HepG2 (cell line): Measurements from ENCODE around the gene OR6C68. TPM values are rescaled to one million over a fixed set of nuclear protein-coding genes. Genes with fewer than 3 reads are reported as not detected.

Experiments used
- ATAC-seq: fragments of 200-7000 bp; cut with Tn5 transposase; 3 replicates; pipeline ENCODE4 v1.9.1; 2020; ENCODE audit warnings: mild to moderate bottlenecking, moderate library complexity
- BruUV-seq: library from RNA; stranded (reverse); fragments of 400-500 nt; replicated peaks from 2 replicates; lab custom pipeline; 2021; lab: Mats Ljungman, UMichigan
- CTCF ChIA-PET: fragments of 300-600 bp; formaldehyde crosslinking; extraction: SDS; loops from one replicate; lab custom pipeline; 2021; ENCODE audit warnings: low total read pairs, inconsistent platforms, low intra/inter-chr PET ratio; lab: Yijun Ruan, JAX
- POLR2A ChIA-PET: fragments of 350-600 bp; sonication (Branson Sonifier 250); formaldehyde crosslinking; loops from one replicate; lab custom pipeline; 2020; ENCODE audit warnings: antibody characterized with exemption, inconsistent platforms; lab: Yijun Ruan, JAX
- DNase-seq: peaks from one replicate; pipeline ENCODE4 v3.0.0-alpha.2; 2015; ENCODE audit warnings: low spot score
- FAIRE-seq: peaks from 3 replicates; lab custom pipeline; 2011; peaks lifted over from hg19 to GRCh38; lab: Jason Lieb, UNC
- H2AFZ ChIP-seq: one replicate; pipeline ENCODE4 v1.6.1; 2011; ENCODE audit warnings: low read length, inconsistent platforms
- H3K27ac ChIP-seq: fragments of 300-600 bp; 3 replicates; pipeline ENCODE4 v1.8.0; 2011; ENCODE audit warnings: mixed run types, mild to moderate bottlenecking, mixed read lengths, low read length, inconsistent platforms; ENCODE audit not compliant: insufficient read depth; ENCODE audit errors: extremely low read length
- H3K27me3 ChIP-seq, 2 experiments: fragments of 200-600 bp in 1 of 2; 2 replicates in 1 of 2; 3 replicates in 1 of 2; pipeline versions ENCODE4 v1.6.0 to v1.8.0; 2011; ENCODE audit warnings: low read length in 2 of 2, mild to moderate bottlenecking in 2 of 2, moderate library complexity in 2 of 2, inconsistent platforms in 1 of 2; ENCODE audit not compliant: insufficient read depth in 2 of 2, control insufficient read depth in 1 of 2
- H3K36me3 ChIP-seq, 2 experiments: fragments of 200-600 bp in 1 of 2; replicated peaks in 1 of 2; 2 replicates in 1 of 2; 3 replicates in 1 of 2; pipeline versions ENCODE4 v1.5.1 to v1.8.0; 2011; ENCODE audit warnings: low read length in 2 of 2, inconsistent platforms in 1 of 2; ENCODE audit not compliant: insufficient read depth in 2 of 2, control insufficient read depth in 1 of 2
- H3K4me1 ChIP-seq: 2 replicates; pipeline ENCODE4 v1.5.1; 2012; ENCODE audit warnings: low read length, inconsistent platforms; ENCODE audit not compliant: insufficient read depth
- H3K4me2 ChIP-seq: 2 replicates; pipeline ENCODE4 v1.6.0; 2011; ENCODE audit warnings: low read depth, low read length, inconsistent platforms
- H3K4me3 ChIP-seq, 3 experiments: fragments of 200-600 bp in 1 of 3; sonication (generic), shearing (Covaris generic) in 1 of 3; replicated peaks in 1 of 3; 2 replicates each; pipeline ENCODE4 v1.5.1; 2011 to 2016; ENCODE audit warnings: low read length in 3 of 3, inconsistent platforms in 2 of 3, low read depth in 2 of 3, mild to moderate bottlenecking in 2 of 3, control low read depth in 1 of 3, mixed read lengths in 1 of 3; ENCODE audit not compliant: insufficient read depth in 1 of 3
- H3K79me2 ChIP-seq: one replicate; pipeline ENCODE4 v1.6.1; 2011; ENCODE audit warnings: low read length, inconsistent platforms; ENCODE audit not compliant: insufficient read depth
- H3K9ac ChIP-seq: 2 replicates; pipeline ENCODE4 v1.6.0; 2011; ENCODE audit warnings: mild to moderate bottlenecking, low read depth, low read length, inconsistent platforms; ENCODE audit not compliant: insufficient read depth
- H3K9me3 ChIP-seq: 2 replicates; pipeline ENCODE4 v1.5.1; 2012; ENCODE audit warnings: mild to moderate bottlenecking, low read length
- H4K20me1 ChIP-seq: 2 replicates; pipeline ENCODE4 v1.6.0; 2011; ENCODE audit warnings: inconsistent platforms, mild to moderate bottlenecking, low read length, moderate library complexity; ENCODE audit not compliant: insufficient read depth
- HDAC6 ChIP-seq: fragments of 200-600 bp; sonication (generic); IDR thresholded peaks from 2 replicates; pipeline ENCODE4 v1.7.0; 2017; ENCODE audit warnings: mild to moderate bottlenecking, antibody characterized with exemption, low read length, low read depth
- JUN ChIP-seq: sonication (generic); formaldehyde crosslinking; IDR thresholded peaks from 2 replicates; pipeline ENCODE4 v1.4.0; 2020; ENCODE audit warnings: mild to moderate bottlenecking, missing genetic modification reagents
- KIAA2018 ChIP-seq: sonication (generic); formaldehyde crosslinking; IDR thresholded peaks from 2 replicates; pipeline ENCODE4 v1.5.0; 2020; ENCODE audit warnings: mild to moderate bottlenecking, missing genetic modification reagents, borderline replicate concordance
- NR2C2 ChIP-seq: sonication (generic); formaldehyde crosslinking; IDR thresholded peaks from 2 replicates; pipeline ENCODE4 v1.4.0; 2020; ENCODE audit warnings: missing genetic modification reagents, mild to moderate bottlenecking, moderate library complexity, borderline replicate concordance
- THAP11 ChIP-seq: IDR thresholded peaks from 2 replicates; pipeline ENCODE4 v1.6.1; 2016; ENCODE audit warnings: missing biosample characterization, missing genetic modification reagents
- WIZ ChIP-seq: sonication (generic); formaldehyde crosslinking; IDR thresholded peaks from 2 replicates; pipeline ENCODE4 v1.5.1; 2020; ENCODE audit warnings: mild to moderate bottlenecking, missing genetic modification reagents
- ZNF580 ChIP-seq: IDR thresholded peaks from 2 replicates; pipeline ENCODE4 v1.6.1; 2016; ENCODE audit warnings: low read depth, borderline replicate concordance
- WGBS: methylation state at CpG from one replicate; pipeline ENCODE4 v1.1.6; 2017; ENCODE audit warnings: low lambda C conversion rate; 5-methylcytosine and 5-hydroxymethylcytosine counted together
- in situ Hi-C: cut with HindIII; loops from 2 replicates; pipeline ENCODE4 v1.10.0; 2017; ENCODE audit warnings: low pct_unique_long_range_greater_than_20kb; ENCODE audit not compliant: extremely low pct_ligation_motif_present
- intact Hi-C: fragments of 100-400 bp; cut with micrococcal nuclease; formaldehyde crosslinking; loops from one replicate; pipeline ENCODE4 v1.10.0; 2022; ENCODE audit not compliant: unreplicated experiment
- polyA plus RNA-seq, 8 experiments: library from polyadenylated mRNA; depleted of rRNA in 3 of 8; stranded (reverse) in 7 of 8; unstranded in 1 of 8; fragments of >200 nt; fragmentation: Illumina TruSeq in 4 of 8; extraction: Trizol in 4 of 8; gene quantifications; 2 replicates each; pipeline versions ENCODE4 v1.2.1 to v1.2.3, GENCODE V29; 2011 to 2016; ENCODE audit warnings: low read depth in 4 of 8, missing spikeins in 1 of 8, mixed read lengths in 1 of 8; ENCODE audit not compliant: insufficient read depth in 1 of 8
- total RNA-seq, 5 experiments: library from RNA; depleted of rRNA; stranded (reverse); fragments of >200 nt; fragmentation: Illumina TruSeq; extraction: Trizol; gene quantifications; 2 replicates each; pipeline ENCODE4 v1.2.3, GENCODE V29; 2016; ENCODE audit warnings: low read depth in 1 of 5
- TF ChIP-seq, protein P1 (sequence below): sonication (generic); formaldehyde crosslinking; IDR thresholded peaks from 2 replicates; pipeline ENCODE4 v1.8.0; 2022; ENCODE audit warnings: mild to moderate bottlenecking, missing genetic modification reagents, borderline replicate concordance
- TF ChIP-seq, protein P2 (sequence below): sonication (generic); formaldehyde crosslinking; IDR thresholded peaks from 2 replicates; pipeline ENCODE4 v1.4.0; 2020; ENCODE audit warnings: mild to moderate bottlenecking, missing genetic modification reagents, borderline replicate concordance
- TF ChIP-seq, protein P3 (sequence below): sonication (generic); formaldehyde crosslinking; IDR thresholded peaks from 2 replicates; pipeline ENCODE4 v1.4.0; 2020; ENCODE audit warnings: mild to moderate bottlenecking, missing genetic modification reagents
- TF ChIP-seq, protein P4 (sequence below): sonication (generic); formaldehyde crosslinking; IDR thresholded peaks from 2 replicates; pipeline ENCODE4 v1.8.0; 2023; ENCODE audit warnings: mild to moderate bottlenecking, missing genetic modification reagents

OR6C68 gene
- total and polyA plus RNA-seq, 2 of the 13 experiments (the other 11 are each of a cell fraction or from before 2014, with no cell fraction given) = not detected

DNA sequence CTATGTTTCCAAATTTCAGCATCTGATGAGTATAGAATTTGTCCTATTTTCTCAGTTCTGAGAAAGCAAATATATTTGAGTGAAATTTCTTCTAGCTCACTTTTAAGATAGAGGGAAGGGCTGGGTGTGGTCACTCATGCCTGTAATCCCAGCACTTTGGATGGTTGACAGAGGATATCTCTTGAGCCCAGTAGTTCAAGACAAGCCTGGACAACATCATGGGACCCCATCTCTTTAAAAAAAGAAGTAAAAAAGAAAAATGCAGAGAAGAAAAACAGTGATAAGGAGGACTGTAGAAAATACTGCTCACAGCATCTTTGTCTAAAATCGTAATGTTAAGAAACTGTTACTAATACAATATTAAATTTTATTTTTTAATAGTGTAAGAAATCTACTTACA is 19.9 kb upstream of the OR6C68 start:
- WGBS = 0% methylated on average over 1 of the region's 1 CpG
- Histone ChIP-seq H3K4me3 (no peak overlapping the region), H3K9ac (no peak overlapping the region), H3K36me3 (no peaks in the 10 kb centered on the region), H3K4me2 (no peak overlapping the region), H4K20me1 (no peaks in the 10 kb centered on the region), H3K4me1 (no peaks in the 10 kb centered on the region), H3K79me2 (no peaks in the 10 kb centered on the region), H2AFZ (no peak overlapping the region), H3K27ac (no peak overlapping the region), H3K27me3 (no peaks in the 10 kb centered on the region; a peak in 1 of 5 replicates), H3K9me3 (no peaks in the 10 kb centered on the region)
- in situ Hi-C loops (no loop called here), intact Hi-C loops (no loop called here)
- ChIA-PET POLR2A (no interaction called here), CTCF (no interaction called here)
- FAIRE-seq (no peak), ATAC-seq (no peak), DNase-seq (no peak)
- BruUV-seq = no TSS peak
- no peak for TF ChIP-seq NR2C2 (CRISPR knock-in tag)
- TF ChIP-seq, protein P1, sequence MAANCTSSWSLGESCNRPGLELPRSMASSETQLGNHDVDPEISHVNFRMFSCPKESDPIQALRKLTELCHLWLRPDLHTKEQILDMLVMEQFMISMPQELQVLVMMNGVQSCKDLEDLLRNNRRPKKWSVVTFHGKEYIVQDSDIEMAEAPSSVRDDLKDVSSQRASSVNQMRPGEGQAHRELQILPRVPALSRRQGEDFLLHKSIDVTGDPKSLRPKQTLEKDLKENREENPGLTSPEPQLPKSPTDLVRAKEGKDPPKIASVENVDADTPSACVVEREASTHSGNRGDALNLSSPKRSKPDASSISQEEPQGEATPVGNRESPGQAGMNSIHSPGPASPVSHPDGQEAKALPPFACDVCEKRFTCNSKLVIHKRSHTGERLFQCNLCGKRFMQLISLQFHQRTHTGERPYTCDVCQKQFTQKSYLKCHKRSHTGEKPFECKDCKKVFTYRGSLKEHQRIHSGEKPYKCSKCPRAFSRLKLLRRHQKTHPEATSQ (CRISPR knock-in tag) = no peak
- no peak for TF ChIP-seq KIAA2018
- no peak for TF ChIP-seq ZNF580
- TF ChIP-seq THAP11 = no peak
- no peak for TF ChIP-seq JUN (CRISPR knock-in tag)
- TF ChIP-seq WIZ (CRISPR knock-in tag) = no peak
- TF ChIP-seq, protein P2, sequence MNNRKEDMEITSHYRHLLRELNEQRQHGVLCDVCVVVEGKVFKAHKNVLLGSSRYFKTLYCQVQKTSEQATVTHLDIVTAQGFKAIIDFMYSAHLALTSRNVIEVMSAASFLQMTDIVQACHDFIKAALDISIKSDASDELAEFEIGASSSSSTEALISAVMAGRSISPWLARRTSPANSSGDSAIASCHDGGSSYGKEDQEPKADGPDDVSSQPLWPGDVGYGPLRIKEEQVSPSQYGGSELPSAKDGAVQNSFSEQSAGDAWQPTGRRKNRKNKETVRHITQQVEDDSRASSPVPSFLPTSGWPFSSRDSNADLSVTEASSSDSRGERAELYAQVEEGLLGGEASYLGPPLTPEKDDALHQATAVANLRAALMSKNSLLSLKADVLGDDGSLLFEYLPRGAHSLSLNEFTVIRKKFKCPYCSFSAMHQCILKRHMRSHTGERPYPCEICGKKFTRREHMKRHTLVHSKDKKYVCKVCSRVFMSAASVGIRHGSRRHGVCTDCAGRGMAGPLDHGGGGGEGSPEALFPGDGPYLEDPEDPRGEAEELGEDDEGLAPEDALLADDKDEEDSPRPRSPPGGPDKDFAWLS (CRISPR knock-in tag) = no peak
- TF ChIP-seq, protein P3, sequence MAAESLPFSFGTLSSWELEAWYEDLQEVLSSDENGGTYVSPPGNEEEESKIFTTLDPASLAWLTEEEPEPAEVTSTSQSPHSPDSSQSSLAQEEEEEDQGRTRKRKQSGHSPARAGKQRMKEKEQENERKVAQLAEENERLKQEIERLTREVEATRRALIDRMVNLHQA (CRISPR knock-in tag) = no peak
- TF ChIP-seq, protein P4, sequence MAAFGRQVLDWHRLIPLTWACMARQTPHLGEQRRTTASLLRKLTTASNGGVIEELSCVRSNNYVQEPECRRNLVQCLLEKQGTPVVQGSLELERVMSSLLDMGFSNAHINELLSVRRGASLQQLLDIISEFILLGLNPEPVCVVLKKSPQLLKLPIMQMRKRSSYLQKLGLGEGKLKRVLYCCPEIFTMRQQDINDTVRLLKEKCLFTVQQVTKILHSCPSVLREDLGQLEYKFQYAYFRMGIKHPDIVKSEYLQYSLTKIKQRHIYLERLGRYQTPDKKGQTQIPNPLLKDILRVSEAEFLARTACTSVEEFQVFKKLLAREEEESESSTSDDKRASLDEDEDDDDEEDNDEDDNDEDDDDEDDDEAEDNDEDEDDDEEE (CRISPR knock-in tag) = no peak
- no peak for TF ChIP-seq HDAC6
